ENCODE results near the gene NAP1L4.

Gene NAP1L4

DNA sequence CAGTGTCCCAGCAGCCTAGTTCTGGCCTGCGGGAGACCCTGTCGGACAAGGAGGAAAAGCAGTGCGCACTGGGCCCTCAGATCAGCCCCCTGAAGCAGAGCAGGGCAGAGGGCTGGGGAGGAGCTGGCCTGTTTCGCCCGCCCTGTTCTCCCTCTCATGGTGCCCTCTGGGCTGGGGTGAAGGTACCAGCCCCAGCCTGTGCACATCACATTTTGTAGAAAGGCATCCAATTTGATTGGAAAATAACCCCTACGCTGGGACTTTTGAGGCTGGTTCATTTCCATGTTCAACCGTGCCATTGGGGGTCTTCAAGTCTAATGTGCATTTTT, 832 bp upstream of the NAP1L4 start:
- FAIRE-seq (no peak), DNase-seq (ENCODE audit: insufficient read length, low spot score) (no peak)
- TF ChIP-seq POLR2A (IDR thresholded peaks at IDR 0.05; ENCODE audit: low read depth, low read length), result no peak

DNA sequence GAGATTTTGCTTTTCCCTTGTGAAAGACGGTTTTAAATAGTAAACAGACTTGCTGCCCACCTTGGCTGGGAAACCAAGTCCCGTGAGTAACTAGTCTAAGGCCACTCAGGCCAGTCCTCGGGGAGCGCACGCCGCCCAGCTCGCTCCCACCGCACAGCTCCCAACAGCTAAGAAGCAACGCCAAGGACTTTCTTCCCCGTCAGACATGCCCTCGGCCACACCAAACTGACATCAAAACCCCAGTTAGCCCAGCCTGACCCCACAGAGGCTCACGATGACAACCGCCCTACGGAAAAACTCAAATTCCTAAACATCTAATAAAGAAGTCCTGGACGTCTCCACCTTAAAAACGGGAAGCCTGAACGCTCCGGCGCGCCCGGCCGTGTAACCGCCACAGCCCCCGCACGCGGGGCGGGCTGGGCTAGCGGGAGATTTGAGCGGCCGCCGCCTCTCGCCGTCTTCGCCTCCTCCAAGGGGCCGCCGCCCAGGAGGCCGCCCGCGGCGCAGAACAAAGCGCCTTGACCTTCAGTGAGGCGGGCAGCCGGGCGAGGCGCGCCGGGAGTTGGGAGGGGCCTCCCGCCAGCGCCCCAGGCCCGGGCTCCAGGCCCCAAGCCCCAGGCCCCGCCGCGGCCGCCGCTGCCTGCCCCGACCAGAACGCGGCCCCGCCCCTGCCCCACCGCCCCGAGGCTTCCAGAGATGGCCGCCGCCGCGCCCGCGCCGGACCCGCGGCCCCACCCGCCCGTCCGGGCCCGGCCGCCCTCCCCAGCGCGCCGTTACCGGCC, 486 bp downstream of the NAP1L4 start:
- peak; percentile 43 for DNase-seq (ENCODE audit: insufficient read length, low spot score)
- no peak for TF ChIP-seq POLR2A (IDR thresholded peaks at IDR 0.05; ENCODE audit: low read depth, low read length)

DNA sequence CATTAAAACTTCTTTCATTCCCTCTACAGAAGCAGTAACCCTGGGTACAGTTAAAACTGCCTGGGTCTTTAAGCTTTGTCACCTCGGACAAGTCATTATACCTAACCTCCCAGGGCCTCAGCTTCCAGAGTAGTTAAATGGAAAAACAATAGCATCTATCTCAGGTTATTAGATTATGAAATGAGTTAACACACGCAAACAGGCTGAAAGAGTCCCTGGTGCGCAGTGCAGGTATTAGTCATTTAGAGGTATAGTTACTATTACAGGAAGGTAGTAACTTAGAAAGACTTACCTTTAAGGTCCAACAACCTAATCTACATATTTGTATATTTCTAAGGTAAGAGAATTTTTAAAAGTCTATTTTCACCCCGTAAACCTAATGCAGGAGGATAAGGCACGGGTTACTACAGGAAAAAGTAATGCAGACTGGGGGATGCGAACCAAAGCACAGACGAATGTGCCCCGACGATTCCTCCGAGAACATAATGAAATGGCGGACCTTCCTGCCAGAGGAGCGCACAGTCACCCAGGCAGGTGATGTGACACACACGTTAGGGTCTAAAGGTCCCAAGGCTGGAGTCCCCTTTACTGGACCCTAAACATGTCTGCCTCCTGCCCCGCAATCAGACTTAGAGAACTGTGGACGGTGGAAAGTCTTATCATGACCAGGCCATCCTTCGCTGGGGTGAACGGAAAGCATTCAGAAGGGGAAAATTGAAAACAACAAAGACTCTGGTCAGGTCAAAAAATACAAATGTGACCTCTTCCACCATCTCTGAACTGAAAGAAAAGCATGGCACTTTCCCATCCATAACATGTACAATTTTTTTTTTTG, 1.3 kb downstream of the NAP1L4 start:
- no peak for TF ChIP-seq POLR2A (IDR thresholded peaks at IDR 0.05; ENCODE audit: low read depth, low read length)
- FAIRE-seq (no peak), DNase-seq (ENCODE audit: insufficient read length, low spot score) (peak; percentile 26)

More for the DNA sequence above, 486 bp downstream of the NAP1L4 start:
- no peak for FAIRE-seq

DNA sequence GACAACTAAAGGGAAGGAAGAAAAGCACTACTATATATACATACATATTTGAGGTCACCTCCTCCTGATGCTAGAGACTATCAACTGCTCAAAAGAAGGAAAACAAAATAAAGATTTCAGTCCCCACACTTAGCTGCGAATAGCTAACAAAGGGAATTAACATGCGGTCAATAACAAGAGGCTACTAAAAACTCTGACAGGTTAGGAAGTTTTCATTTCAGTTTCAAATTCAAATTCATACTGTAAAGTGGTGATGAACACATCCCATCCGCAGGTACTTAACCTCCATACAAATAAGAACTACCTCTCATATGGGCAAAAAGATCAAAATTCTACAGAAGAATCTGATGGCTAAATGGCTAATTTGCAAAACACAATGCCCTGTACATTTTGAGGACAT, 2.6 kb downstream of the NAP1L4 start:
- no peak for DNase-seq (ENCODE audit: insufficient read length, low spot score)
- TF ChIP-seq POLR2A (IDR thresholded peaks at IDR 0.05; ENCODE audit: low read depth, low read length), result no peak
- no peak for FAIRE-seq

DNA sequence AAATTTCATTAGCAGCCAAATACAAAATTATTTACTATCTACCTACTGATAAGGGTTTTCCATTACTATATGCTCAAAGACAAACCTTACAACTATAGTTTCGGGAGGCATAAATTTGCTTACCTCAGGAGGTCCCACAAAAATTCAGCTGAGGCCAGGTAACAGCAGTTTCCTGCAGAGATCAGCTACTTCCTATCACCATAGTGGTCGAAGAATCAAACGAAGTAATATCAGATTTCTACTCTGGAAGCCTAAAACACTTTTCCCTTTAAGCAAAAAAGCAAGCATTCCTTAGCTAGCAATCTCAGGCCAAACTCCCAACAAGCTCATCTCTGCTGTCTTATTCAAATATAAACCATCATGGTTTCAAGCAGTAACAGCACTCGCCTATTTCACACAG, 3.1 kb downstream of the NAP1L4 start:
- FAIRE-seq (no peak), DNase-seq (ENCODE audit: insufficient read length, low spot score) (no peak)
- no peak for TF ChIP-seq POLR2A (IDR thresholded peaks at IDR 0.05; ENCODE audit: low read depth, low read length)

DNA sequence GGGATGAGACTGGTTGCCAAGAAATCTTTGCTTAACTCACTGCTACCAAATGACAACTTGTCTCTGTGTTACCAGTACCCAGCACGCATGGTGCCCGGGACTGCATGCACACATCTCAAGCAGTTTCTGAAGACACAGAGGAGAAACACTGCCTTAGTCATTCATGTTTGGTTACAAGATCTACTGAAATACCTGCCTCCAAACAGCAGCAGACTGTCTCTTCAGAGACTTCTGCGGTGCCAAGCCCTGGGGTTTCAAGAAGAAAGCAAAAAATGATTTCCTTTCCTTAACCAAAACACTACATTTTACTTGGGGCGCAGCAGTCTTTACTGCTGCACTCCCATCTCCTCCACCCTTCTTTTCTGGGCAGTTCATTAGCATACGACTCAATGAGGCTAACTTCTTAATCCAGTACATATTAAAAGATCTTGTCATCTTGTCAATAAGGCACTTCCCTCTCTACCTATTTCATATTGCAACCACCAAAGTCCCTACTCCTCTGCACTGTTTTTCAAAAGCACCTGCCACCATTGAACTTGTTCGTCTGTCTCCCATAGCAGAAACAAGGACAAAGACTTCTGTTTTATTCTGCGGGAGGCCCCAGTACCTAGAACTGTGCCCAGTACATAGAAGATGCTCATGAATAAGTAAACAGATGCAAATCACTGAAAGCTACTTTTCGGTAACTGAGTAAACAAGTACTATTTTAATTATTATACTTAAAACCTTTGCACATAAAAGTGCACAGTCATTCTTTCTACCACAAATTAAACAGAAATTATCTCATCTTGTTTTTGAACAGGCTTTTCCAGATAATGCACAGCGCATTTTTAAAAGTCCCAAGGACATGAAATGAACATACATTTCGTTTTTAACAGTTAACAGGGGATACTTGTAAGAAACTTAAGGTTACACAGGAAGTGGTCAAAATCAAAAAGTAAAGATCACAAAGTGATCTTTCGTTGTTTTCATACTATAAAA, 4.0 kb downstream of the NAP1L4 start:
- no peak for TF ChIP-seq POLR2A (IDR thresholded peaks at IDR 0.05; ENCODE audit: low read depth, low read length)
- FAIRE-seq (no peak), DNase-seq (ENCODE audit: insufficient read length, low spot score) (no peak)

DNA sequence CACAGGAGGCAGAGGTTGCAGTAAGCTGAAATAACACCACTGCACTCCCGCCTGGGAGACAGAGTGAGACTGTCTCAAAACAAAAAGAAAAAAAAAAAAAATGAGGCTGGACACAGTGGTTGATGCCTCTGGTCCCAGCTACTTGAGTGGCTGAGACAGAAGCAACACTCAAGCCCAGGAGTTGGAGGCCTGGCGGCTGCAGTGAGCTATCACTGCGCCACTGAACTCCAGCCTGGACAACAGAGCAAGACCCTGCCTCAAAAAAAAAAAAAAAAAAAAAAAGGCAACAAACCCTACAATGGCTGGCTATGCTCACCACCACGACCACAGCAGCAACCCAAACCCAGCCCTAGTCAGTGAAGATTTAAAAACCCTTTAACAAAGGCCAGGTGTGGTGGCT, 8.2 kb downstream of the NAP1L4 start:
- no peak for TF ChIP-seq POLR2A (IDR thresholded peaks at IDR 0.05; ENCODE audit: low read depth, low read length)
- FAIRE-seq (no peak), DNase-seq (ENCODE audit: insufficient read length, low spot score) (no peak)

DNA sequence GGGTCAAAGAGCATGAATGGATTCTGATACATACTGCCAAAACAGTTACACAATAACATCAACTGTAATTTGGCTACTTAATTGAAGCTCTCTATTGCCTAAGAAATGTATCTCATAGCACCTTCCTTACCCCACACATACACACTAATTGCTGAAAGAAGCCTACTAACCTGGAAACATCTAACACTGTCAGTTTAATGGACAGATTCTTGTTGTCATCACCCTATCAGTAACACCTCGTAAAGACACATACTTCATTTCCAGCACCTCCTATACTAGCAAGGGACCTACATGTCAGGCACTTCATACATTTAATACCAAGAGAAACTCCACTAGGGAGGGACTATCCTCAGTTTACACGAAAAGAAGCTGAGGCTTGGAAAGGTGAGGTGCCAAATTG, 9.9 kb downstream of the NAP1L4 start:
- FAIRE-seq (no peak), DNase-seq (ENCODE audit: insufficient read length, low spot score) (no peak)
- no peak for TF ChIP-seq POLR2A (IDR thresholded peaks at IDR 0.05; ENCODE audit: low read depth, low read length)

DNA sequence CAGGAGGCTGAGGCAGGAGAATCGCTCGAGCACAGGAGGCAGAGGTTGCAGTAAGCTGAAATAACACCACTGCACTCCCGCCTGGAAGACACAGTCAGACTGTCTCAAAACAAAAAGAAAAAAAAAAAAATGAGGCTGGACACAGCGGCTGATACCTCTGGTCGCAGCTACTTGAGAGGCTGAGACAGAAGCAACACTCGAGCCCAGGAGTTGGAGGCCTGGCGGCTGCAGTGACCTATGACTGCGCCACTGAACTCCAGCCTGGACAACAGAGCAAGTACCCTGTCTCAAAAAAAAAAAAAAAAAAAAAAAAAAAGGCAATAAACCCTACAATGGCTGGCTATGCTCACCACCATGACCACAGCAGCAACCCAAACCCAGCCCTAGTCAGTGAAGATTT, 11.0 kb downstream of the NAP1L4 start:
- FAIRE-seq (no peak), DNase-seq (ENCODE audit: insufficient read length, low spot score) (no peak)
- TF ChIP-seq POLR2A (IDR thresholded peaks at IDR 0.05; ENCODE audit: low read depth, low read length), result no peak

DNA sequence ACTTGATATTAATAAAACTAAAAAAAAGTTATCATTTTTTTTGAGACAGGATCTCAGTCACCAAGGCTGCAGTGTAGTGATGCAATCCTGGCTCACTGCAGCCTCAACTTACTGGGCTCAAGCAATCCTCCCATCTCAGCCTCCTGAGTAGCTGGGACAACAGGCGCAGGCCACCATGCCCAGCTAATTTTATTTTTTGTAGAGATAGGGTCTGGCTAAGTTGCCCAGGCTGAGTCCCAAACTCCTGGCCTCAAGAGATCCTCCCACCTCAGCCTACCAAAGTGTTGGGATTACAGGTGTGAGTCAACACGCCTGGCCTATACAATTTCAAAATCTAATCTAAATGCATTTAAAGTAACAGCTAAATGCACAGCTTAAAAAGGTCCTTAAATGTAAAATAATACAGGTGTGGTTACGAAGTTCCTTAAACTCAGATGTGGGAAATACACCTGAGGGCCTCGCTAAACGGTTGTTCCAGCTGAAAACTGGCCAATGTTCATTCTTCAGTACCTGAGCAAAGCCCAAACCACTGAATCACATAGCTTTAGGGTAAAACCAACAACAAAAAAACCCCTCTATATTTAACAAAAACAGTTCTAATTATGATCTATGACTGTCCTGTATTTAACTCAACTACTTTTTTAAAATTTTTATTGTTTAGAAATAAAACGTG, 11.8 kb downstream of the NAP1L4 start:
- no peak for FAIRE-seq
- DNase-seq (ENCODE audit: insufficient read length, low spot score), result no peak
- no peak for TF ChIP-seq POLR2A (IDR thresholded peaks at IDR 0.05; ENCODE audit: low read depth, low read length)

DNA sequence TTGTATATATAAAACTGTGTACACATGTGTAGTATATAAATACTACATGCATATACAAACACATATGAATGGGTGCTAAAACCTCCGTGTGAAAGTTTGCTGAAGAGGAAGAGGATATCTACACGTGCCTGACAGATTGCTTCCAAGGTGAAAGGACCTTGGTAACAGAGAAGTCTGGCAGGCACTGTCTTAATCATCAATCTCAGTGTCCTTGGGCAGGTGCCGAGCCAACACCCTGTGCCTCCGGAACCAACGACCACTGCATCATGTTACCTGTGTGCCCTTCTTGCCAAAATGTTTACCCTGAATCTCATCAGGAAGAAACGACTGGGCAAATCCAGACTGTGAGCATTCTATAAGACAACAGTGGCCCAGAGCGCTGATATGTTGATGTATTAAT, 15.0 kb downstream of the NAP1L4 start:
- no peak for FAIRE-seq
- TF ChIP-seq POLR2A (IDR thresholded peaks at IDR 0.05; ENCODE audit: low read depth, low read length), result no peak
- DNase-seq (ENCODE audit: insufficient read length, low spot score), result no peak

DNA sequence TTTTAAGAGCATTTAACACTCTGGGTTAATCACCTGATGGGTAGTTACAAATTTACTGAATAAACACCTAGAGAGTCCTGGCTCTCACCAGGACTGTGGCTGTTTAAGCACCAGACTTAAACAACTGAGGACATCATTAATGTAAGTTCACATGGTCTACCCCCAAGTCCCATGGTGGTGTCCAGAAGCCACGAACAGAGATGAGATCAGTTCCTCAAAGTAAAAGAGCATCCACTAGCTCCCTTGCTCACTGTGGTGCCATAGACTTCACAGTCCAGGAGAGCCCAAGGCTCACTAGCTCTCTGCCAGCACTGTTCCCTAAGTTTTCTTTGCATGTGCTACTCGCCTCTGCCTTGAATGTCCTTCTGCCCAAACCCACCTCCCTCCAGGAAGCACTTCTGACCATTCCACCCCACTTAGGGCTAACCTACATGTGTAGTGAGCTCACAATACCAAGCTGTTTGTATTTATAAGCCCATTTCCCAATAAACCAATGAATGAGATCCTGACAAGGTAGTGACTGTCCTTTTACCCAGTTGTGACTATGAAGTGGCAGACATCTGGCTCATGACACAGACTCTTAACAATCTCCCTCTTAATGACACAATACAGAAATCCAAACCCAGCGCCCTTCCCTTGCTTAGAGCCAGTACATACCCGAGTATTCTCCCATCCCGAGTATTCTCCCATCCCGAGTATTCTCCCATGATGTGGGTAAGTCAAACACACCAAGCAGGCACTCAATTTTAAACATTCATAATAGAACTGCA, 15.7 kb downstream of the NAP1L4 start:
- no peak for DNase-seq (ENCODE audit: insufficient read length, low spot score)

DNA sequence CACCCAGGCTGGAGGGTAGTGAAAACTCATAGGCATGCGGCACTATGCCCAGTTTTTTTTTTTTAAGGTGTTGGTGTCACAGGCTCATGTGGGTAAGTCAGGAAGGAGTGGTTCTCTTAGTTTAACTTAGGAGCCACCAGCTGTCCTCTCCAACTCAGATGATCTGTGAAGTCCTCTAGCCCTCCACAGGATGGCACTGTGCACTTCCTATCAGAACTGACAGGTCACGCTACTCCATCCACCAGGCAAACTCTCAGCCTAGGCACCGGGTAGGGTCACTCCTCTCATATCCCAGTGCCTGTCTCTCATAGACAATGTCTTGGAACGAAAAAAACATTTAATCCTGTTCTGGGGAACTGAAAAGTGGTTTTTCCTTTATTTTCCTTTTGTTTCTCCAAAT, 16.5 kb downstream of the NAP1L4 start:
- FAIRE-seq, result no peak
- no peak for TF ChIP-seq POLR2A (IDR thresholded peaks at IDR 0.05; ENCODE audit: low read depth, low read length)
- DNase-seq (ENCODE audit: insufficient read length, low spot score), result peak; percentile 26

More for the DNA sequence above, 15.7 kb downstream of the NAP1L4 start:
- FAIRE-seq, result no peak
- no peak for TF ChIP-seq POLR2A (IDR thresholded peaks at IDR 0.05; ENCODE audit: low read depth, low read length)
